Keratinocyte (primary cell): ENCODE data around the gene DCDC1. TPM values are rescaled to one million over a fixed set of nuclear protein-coding genes. Genes with fewer than 3 reads are reported as not detected.

Experiments
- DNase-seq: peaks from one replicate; pipeline ENCODE4 v3.0.0-alpha.2; 2011; ENCODE audit warnings: low read depth, missing footprints, low spot score
- FAIRE-seq: peaks from 2 replicates; lab custom pipeline; 2011; peaks lifted over from hg19 to GRCh38; lab: Jason Lieb, UNC
- H2AFZ ChIP-seq: 2 replicates; pipeline ENCODE4 v1.6.0; 2012; ENCODE audit warnings: low read length, control low read depth, inconsistent platforms; ENCODE audit not compliant: control insufficient read depth
- H3K27ac ChIP-seq: 2 replicates; pipeline ENCODE4 v1.5.1; 2011; ENCODE audit warnings: low read length; ENCODE audit not compliant: control insufficient read depth, insufficient read depth
- H3K27me3 ChIP-seq: 3 replicates; pipeline ENCODE4 v1.6.0; 2011; ENCODE audit warnings: low read length; ENCODE audit not compliant: control insufficient read depth, insufficient read depth; ENCODE audit errors: extremely low read depth
- H3K36me3 ChIP-seq, 2 experiments: 2 replicates in 1 of 2; 3 replicates in 1 of 2; pipeline ENCODE4 v1.5.1; 2011; ENCODE audit warnings: low read length in 2 of 2, mild to moderate bottlenecking in 1 of 2; ENCODE audit not compliant: control insufficient read depth in 2 of 2, insufficient read depth in 2 of 2; ENCODE audit errors: extremely low read depth in 1 of 2
- H3K4me1 ChIP-seq: 3 replicates; pipeline ENCODE4 v1.5.1; 2011; ENCODE audit warnings: low read length; ENCODE audit not compliant: control insufficient read depth, insufficient read depth; ENCODE audit errors: extremely low read depth
- H3K4me2 ChIP-seq: 3 replicates; pipeline ENCODE4 v1.6.0; 2011; ENCODE audit warnings: low read depth, low read length; ENCODE audit not compliant: control insufficient read depth, insufficient read depth; ENCODE audit errors: extremely low read depth
- H3K4me3 ChIP-seq, 3 experiments: fragments of 200-600 bp in 1 of 3; sonication (generic) in 1 of 3; 2 replicates in 2 of 3; 3 replicates in 1 of 3; pipeline ENCODE4 v1.5.1; 2011 to 2016; ENCODE audit warnings: low read length in 3 of 3, mild to moderate bottlenecking in 3 of 3, control low read depth in 2 of 3, inconsistent platforms in 1 of 3, low read depth in 1 of 3, mixed read lengths in 1 of 3, mixed run types in 1 of 3, moderate library complexity in 1 of 3; ENCODE audit not compliant: control insufficient read depth in 2 of 3, insufficient read depth in 2 of 3; ENCODE audit errors: extremely low read depth in 1 of 3
- H3K79me2 ChIP-seq: 2 replicates; pipeline ENCODE4 v1.6.0; 2012; ENCODE audit warnings: low read length; ENCODE audit not compliant: control insufficient read depth, insufficient read depth
- H3K9ac ChIP-seq: 3 replicates; pipeline ENCODE4 v1.6.0; 2011; ENCODE audit warnings: low read length; ENCODE audit not compliant: control insufficient read depth, insufficient read depth; ENCODE audit errors: extremely low read depth
- H3K9me1 ChIP-seq: 3 replicates; pipeline ENCODE4 v1.6.0; 2011; ENCODE audit warnings: low read length; ENCODE audit not compliant: control insufficient read depth, insufficient read depth; ENCODE audit errors: extremely low read depth
- H3K9me3 ChIP-seq: 2 replicates; pipeline ENCODE4 v1.5.1; 2012; ENCODE audit warnings: low read depth, low read length; ENCODE audit not compliant: control insufficient read depth
- H4K20me1 ChIP-seq: 3 replicates; pipeline ENCODE4 v1.6.0; 2011; ENCODE audit warnings: low read length; ENCODE audit not compliant: control insufficient read depth, insufficient read depth; ENCODE audit errors: extremely low read depth
- CTCF ChIP-seq, 3 experiments: IDR thresholded peaks in 1 of 3; conservative IDR thresholded peaks in 1 of 3; optimal IDR thresholded peaks in 1 of 3; 2 replicates in 2 of 3; 3 replicates in 1 of 3; pipeline versions ENCODE3 to v1.5.1; 2011; ENCODE audit warnings: low read length in 3 of 3, mild to moderate bottlenecking in 3 of 3, moderate library complexity in 2 of 3, control low read depth in 1 of 3, inconsistent platforms in 1 of 3; ENCODE audit not compliant: insufficient read depth in 2 of 3; ENCODE audit errors: extremely low read depth in 1 of 3
- EZH2 ChIP-seq: IDR thresholded peaks from one replicate; pipeline ENCODE4 v1.6.1; 2012; ENCODE audit warnings: inconsistent platforms, mild to moderate bottlenecking, low read length, moderate library complexity
- dilution Hi-C: fragments of 300-500 bp; cut with MboI; formaldehyde crosslinking; loops from one replicate; pipeline ENCODE4 v1.7.0; 2020; ENCODE audit warnings: low sequenced_read_pairs; ENCODE audit not compliant: extremely low pct_ligation_motif_present
- polyA plus RNA-seq, 5 experiments: library from polyadenylated mRNA; depleted of rRNA in 3 of 5; stranded (reverse) in 3 of 5; stranded (forward) in 1 of 5; unstranded in 1 of 5; fragments of >200 nt; gene quantifications; 1 replicate in 1 of 5; 2 replicates in 3 of 5; 3 replicates in 1 of 5; pipeline versions ENCODE4 v1.2.1 to v1.2.3, GENCODE V29; 2011 to 2012; ENCODE audit warnings: missing spikeins in 2 of 5, low read depth in 1 of 5, low replicate concordance in 1 of 5

DCDC1 gene
- polyA plus RNA-seq, 1 donor (not counting 4 experiments of a cell fraction or from before 2014, with no cell fraction given): 0.08 TPM

GRCh38 chr11:30852091-30852490 lies 517.4 kb downstream of the DCDC1 start:
- no peaks in the 10 kb centered on the region for H3K79me2 ChIP-seq
- no peak for DNase-seq
- no peaks in the 10 kb centered on the region for H3K36me3 ChIP-seq
- no peak overlapping the region for H2AFZ ChIP-seq
- no peaks in the 10 kb centered on the region for H3K9me1 ChIP-seq
- no peaks in the 10 kb centered on the region for H3K27me3 ChIP-seq
- H3K4me1 ChIP-seq: no peaks in the 10 kb centered on the region
- H3K4me3 ChIP-seq: no peak overlapping the region
- FAIRE-seq: no peak
- TF ChIP-seq EZH2 (no peak), CTCF (optimal IDR thresholded peaks at IDR 0.05 in 1 of 3, IDR thresholded peaks at IDR 0.05 in 1 of 3, conservative IDR thresholded peaks at IDR 0.05 in 1 of 3; ENCODE audit: extremely low read depth in 1 of 3, insufficient read depth in 2 of 3, low read length in 3 of 3) (no peak)
- H4K20me1 ChIP-seq: no peaks in the 10 kb centered on the region
- no peak overlapping the region for H3K9ac ChIP-seq
- no peak overlapping the region for H3K4me2 ChIP-seq
- H3K9me3 ChIP-seq: no peaks in the 10 kb centered on the region
- H3K27ac ChIP-seq: no peak overlapping the region
- dilution Hi-C loops: no loop called here

GRCh38 chr11:30837252-30837651 lies 532.3 kb downstream of the DCDC1 start:
- Histone ChIP-seq H3K9ac (no peak overlapping the region), H3K9me1 (no peaks in the 10 kb centered on the region), H3K79me2 (no peaks in the 10 kb centered on the region), H3K9me3 (no peaks in the 10 kb centered on the region), H3K4me2 (no peak overlapping the region), H3K27me3 (no peaks in the 10 kb centered on the region), H3K4me3 (no peak overlapping the region), H3K36me3 (no peaks in the 10 kb centered on the region), H3K27ac (no peak overlapping the region), H3K4me1 (no peaks in the 10 kb centered on the region), H2AFZ (no peak overlapping the region), H4K20me1 (no peaks in the 10 kb centered on the region)
- dilution Hi-C loops: no loop called here
- no peak for DNase-seq
- no peak for TF ChIP-seq EZH2
- TF ChIP-seq CTCF (optimal IDR thresholded peaks at IDR 0.05 in 1 of 3, IDR thresholded peaks at IDR 0.05 in 1 of 3, conservative IDR thresholded peaks at IDR 0.05 in 1 of 3; ENCODE audit: extremely low read depth in 1 of 3, insufficient read depth in 2 of 3, low read length in 3 of 3): no peak
- FAIRE-seq: no peak
